IPS-18a (cell line): ENCODE data around the gene OSCAR.

ENCODE experiments used
- H3K27ac ChIP-seq: one replicate; pipeline ENCODE4 v1.5.1; 2013; ENCODE audit warnings: low read length
- H3K27me3 ChIP-seq: one replicate; pipeline ENCODE4 v1.6.1; 2013; ENCODE audit warnings: mild to moderate bottlenecking, low read length; ENCODE audit not compliant: control insufficient read depth, insufficient read depth
- H3K36me3 ChIP-seq: one replicate; pipeline ENCODE4 v1.6.1; 2013; ENCODE audit warnings: low read depth, low read length; ENCODE audit not compliant: control insufficient read depth
- H3K4me1 ChIP-seq: one replicate; pipeline ENCODE4 v1.6.1; 2013; ENCODE audit warnings: low read depth, low read length; ENCODE audit not compliant: control insufficient read depth
- H3K4me3 ChIP-seq: one replicate; pipeline ENCODE4 v1.5.1; 2013; ENCODE audit warnings: low read length
- H3K9ac ChIP-seq: one replicate; pipeline ENCODE4 v1.6.1; 2013; ENCODE audit warnings: mild to moderate bottlenecking, low read length, moderate library complexity
- H3K9me3 ChIP-seq: one replicate; pipeline ENCODE4 v1.6.1; 2013; ENCODE audit warnings: low read depth, low read length; ENCODE audit not compliant: control insufficient read depth

The OSCAR gene

DNA sequence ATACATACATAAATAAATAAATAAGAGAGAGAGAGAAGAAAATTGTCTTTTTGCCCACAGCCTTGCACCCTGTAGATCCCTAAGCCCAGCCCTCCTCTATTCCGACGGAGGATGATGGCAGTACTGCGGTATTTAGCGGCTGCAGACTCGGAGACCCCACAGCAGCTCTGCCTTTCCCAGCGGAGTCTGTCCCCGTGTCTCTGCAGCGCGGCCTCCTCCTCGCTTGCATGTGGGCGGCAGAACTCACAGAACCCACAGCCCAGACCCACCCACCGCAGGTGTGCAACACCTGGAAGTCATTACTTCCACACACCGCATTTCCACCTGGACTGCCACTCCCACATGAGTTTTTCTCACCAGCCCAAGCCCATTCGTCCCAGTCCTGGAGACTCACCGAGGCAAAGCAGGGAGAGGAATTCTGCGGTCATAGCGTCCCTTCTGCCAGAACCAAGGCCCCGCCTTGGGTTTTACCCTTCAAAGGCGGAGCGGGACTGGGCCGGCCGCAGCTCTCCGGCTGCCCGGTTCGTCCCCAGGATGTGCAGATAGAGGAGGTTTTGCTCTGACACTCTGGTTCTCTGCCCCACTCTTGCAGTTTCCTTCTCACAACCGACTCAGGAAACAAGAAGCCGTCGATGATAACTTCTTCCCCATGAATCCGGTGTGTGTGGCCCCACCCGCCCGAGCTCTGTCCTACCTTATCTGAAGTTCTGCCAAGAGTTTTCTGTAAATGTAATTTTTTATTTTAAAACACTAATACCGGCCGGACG lies 37.1 kb downstream of the OSCAR start, which contains the start of gene VSTM1:
Gene VSTM1, minus strand, starts transcription at position 548 of the 767 bp plus-strand sequence. Its CDS starts 120 bp downstream, at position 428.
- Histone ChIP-seq H3K9me3 (no peaks in the 10 kb centered on the region), H3K27me3 (no peaks in the 10 kb centered on the region), H3K4me3 (no peak within 1 kb of the TSS), H3K4me1 (no peaks in the 10 kb centered on the region), H3K9ac (no peak within 1 kb of the TSS), H3K36me3 (no peaks in the 10 kb centered on the region), H3K27ac (no peak within 1 kb of the TSS)

- Histone ChIP-seq H3K4me3 (no peak overlapping the region), H3K27me3 (no peaks in the 10 kb centered on the region), H3K36me3 (no peaks in the 10 kb centered on the region), H3K9ac (no peak overlapping the region), H3K9me3 (no peaks in the 10 kb centered on the region), H3K4me1 (no peaks in the 10 kb centered on the region), H3K27ac (no peak overlapping the region)
Observed at GRCh38 chr19:54062643-54063042, 38.0 kb downstream of the OSCAR start.

- no peaks in the 10 kb centered on the region for H3K27me3 ChIP-seq
Observed at GRCh38 chr19:54047616-54048015, 53.0 kb downstream of the OSCAR start.

GRCh38 chr19:54045771-54046170 lies 54.8 kb downstream of the OSCAR start:
- H3K4me1 ChIP-seq, result peaks cover 7% of the 10 kb centered on the region
- H3K9me3 ChIP-seq, result no peaks in the 10 kb centered on the region
- H3K9ac ChIP-seq, result no peak overlapping the region
- no peak overlapping the region for H3K4me3 ChIP-seq
- no peaks in the 10 kb centered on the region for H3K36me3 ChIP-seq
- H3K27ac ChIP-seq, result no peak overlapping the region
- H3K27me3 ChIP-seq, result no peaks in the 10 kb centered on the region

More at GRCh38 chr19:54047616-54048015, 53.0 kb downstream of the OSCAR start:
- H3K27ac ChIP-seq, result no peak overlapping the region
- no peaks in the 10 kb centered on the region for H3K4me1 ChIP-seq
- H3K4me3 ChIP-seq, result no peak overlapping the region
- no peaks in the 10 kb centered on the region for H3K9me3 ChIP-seq
- H3K9ac ChIP-seq, result no peak overlapping the region
- no peaks in the 10 kb centered on the region for H3K36me3 ChIP-seq
